Measurements from ENCODE around the gene DLST.

- TF ChIP-seq CTCF (IDR thresholded peaks at IDR 0.05) (no peak), ZSCAN18 (CRISPR knock-in tag; IDR thresholded peaks at IDR 0.05) (no peak), USF1 (CRISPR knock-in tag; IDR thresholded peaks at IDR 0.05) (no peak), PREB (CRISPR knock-in tag; IDR thresholded peaks at IDR 0.05; ENCODE audit: borderline replicate concordance) (no peak), USF2 (CRISPR knock-in tag; IDR thresholded peaks at IDR 0.05) (no peak), SOX15 (CRISPR knock-in tag; IDR thresholded peaks at IDR 0.05) (no peak), FOXK1 (CRISPR knock-in tag; IDR thresholded peaks at IDR 0.05) (no peak)
Measured at GRCh38 chr14:74832849-74833248, 48.9 kb upstream of the DLST start.
